GM12872 (cell line): Measurements from ENCODE around the gene CD48.

Experiments used
- CTCF ChIP-seq: IDR thresholded peaks from 3 replicates; pipeline ENCODE4 v1.5.1; 2011; ENCODE audit warnings: low read depth, mild to moderate bottlenecking, low read length, moderate library complexity; ENCODE audit not compliant: insufficient read depth

Gene CD48

GRCh38 chr1:160670701-160671100, 40.9 kb downstream of the CD48 start:
- no peak for TF ChIP-seq CTCF

GRCh38 chr1:160669802-160670201, 41.8 kb downstream of the CD48 start:
- no peak for TF ChIP-seq CTCF

GRCh38 chr1:160669276-160669675, 42.3 kb downstream of the CD48 start:
- no peak for TF ChIP-seq CTCF

GRCh38 chr1:160667896-160668295, 43.7 kb downstream of the CD48 start:
- no peak for TF ChIP-seq CTCF

GRCh38 chr1:160666079-160666442, 45.6 kb downstream of the CD48 start:
- no peak for TF ChIP-seq CTCF

- TF ChIP-seq CTCF: no peak
These were observed 46.1 kb downstream of the CD48 start for GRCh38 chr1:160665330-160666078.

- no peak for TF ChIP-seq CTCF
These were observed 47.0 kb downstream of the CD48 start for GRCh38 chr1:160664573-160665051.

- no peak for TF ChIP-seq CTCF
These were observed 48.7 kb downstream of the CD48 start for GRCh38 chr1:160662910-160663309.
